HG02610 (cell line): ENCODE data around the gene OGT.
"Not testable (repeated sequence)": the region's sequence is repeated elsewhere in the genome, so short reads cannot be mapped to it uniquely, and the experiment has no call there.

Experiments
- ATAC-seq: cut with Tn5 transposase; IDR thresholded peaks from one replicate; pipeline ENCODE4 v1.9.1; 2021; ENCODE audit warnings: mild to moderate bottlenecking, moderate library complexity; ENCODE audit not compliant: unreplicated experiment

Gene OGT

GRCh38 chrX:71579990-71580380, 47.1 kb downstream of the OGT start:
- ATAC-seq: no peak

DNA sequence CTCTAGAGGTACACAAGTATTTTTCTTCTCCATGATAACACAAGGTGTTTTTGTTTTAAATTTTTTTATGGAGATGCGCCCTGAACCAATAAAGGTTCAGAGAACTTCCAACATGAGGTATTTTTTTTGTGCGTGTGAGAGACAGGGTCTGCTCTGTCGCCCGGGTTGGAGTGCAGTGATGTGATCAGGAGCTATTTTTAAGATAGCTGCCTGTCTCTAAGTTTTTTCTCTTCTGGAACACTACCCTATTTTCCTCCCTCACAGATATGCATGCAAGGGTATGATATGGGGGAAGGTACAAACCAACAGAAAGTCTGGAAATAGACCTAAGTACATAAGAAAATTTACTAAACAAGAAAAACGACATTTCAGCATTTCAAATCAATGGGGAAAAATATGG, 48.3 kb downstream of the OGT start:
- no peak for ATAC-seq

- ATAC-seq: no peak
These were observed 54.0 kb downstream of the OGT start for GRCh38 chrX:71586929-71587328.

GRCh38 chrX:71593210-71593609, 60.3 kb downstream of the OGT start:
- ATAC-seq: not testable (repeated sequence)

DNA sequence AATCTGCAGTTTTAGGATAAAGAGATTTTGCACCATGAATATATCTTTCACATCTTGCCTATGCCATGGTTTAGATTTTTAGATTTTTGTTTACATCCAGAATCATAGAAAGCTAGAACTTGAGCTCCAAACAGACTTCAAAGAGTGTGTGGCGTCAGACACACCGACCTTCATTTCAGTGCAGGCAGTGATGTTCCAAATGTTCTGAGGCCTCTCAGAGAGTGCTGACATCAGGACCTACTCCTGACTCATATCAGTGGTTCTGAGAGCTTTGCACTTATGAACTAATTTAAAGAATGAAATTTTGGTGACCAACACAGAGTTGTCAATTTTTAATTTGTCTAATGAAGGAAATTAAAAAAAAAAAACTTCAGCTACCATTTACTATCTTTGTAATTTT, 67.1 kb downstream of the OGT start:
- no peak for ATAC-seq

DNA sequence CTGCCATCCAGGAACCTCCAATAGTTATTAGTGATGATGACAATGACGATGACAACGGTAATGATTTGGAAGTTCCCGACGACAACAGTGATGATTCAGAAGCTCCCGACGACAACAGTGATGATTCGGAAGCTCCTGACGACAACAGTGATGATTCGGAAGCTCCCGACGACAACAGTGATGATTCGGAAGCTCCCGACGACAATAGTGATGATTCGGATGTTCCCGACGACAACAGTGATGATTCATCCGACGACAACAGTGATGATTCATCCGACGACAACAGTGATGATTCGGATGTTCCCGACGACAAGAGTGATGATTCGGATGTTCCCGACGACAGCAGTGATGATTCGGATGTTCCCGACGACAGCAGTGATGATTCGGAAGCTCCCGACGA, 70.7 kb downstream of the OGT start:
- no peak for ATAC-seq

DNA sequence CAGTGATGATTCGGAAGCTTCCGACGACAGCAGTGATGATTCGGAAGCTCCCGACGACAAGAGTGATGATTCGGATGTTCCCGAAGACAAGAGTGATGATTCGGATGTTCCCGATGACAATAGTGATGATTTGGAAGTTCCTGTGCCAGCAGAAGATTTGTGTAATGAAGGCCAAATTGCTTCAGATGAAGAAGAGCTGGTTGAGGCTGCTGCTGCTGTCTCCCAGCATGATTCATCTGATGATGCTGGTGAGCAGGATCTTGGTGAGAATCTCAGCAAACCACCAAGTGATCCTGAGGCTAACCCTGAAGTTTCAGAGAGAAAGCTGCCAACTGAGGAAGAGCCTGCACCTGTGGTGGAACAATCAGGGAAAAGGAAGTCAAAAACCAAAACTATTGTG, 71.2 kb downstream of the OGT start:
- ATAC-seq: no peak

DNA sequence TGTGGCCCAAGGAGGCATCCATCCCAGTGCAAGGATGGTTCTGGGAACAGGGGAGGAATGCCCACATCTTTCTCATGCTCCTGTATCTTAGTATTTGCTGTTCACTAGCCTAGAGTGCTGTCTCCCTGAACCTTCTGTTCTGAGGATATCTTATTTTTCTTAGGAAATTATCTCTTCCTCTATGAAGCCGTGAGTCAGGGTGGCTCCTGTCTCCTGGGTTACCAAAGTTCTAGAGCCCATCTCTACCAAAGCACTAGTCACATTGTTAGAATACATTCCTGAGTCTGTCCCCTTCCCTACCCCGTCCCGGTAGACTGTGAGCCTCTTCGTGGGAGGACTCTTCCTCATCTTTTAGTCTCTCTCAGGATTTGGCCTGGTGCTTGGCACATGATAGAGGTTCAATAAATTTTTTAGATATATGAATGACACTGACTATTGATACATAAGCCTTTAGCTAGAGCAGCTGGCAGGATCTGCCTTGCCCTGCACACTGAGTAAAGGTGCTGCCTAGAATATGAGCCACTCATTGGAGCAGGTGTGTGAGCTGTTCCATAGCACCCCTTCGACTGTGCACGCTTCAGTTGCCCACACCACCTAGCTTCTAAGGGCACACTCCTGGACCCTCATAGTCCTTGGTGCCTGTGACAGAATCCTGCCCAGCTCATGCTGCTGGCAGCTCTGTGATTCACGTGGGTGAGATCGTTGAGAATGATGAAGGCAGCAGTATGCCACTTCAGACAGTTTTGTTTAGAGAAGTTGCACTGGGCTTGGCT, 72.1 kb downstream of the OGT start:
- no peak for ATAC-seq

DNA sequence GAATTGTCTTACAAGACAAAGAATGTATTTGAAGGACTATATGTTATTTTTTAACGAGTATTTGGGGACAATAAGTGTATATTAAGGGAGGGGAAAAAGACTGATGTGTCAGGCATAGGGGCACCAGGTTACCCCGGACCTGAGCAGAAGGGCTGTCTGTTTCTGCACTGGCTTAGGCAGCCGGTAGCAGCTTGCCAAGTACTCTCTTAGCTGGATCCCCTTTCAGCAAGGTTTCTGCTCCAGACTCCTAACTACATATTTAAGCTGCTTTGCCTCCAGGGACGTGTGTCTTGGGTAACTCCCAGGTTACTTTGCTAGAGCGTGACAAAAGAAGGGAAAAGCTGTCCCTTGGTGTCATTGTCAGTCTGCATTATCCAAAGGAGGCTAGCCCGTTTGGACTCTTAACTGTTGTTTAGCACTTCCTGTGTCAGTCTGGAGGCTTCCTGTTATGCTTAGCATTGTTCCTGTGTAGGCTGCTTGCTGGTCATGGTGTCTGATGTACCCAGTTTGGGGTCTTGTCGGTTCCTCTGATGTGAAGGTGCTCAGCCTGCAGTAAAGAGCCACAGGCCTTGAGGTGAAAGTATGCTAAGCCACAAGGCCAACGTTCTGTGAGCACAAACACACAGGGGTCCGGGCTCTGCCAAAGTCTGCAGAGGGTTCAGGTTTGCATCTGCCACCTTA, 73.8 kb downstream of the OGT start:
- no peak for ATAC-seq

DNA sequence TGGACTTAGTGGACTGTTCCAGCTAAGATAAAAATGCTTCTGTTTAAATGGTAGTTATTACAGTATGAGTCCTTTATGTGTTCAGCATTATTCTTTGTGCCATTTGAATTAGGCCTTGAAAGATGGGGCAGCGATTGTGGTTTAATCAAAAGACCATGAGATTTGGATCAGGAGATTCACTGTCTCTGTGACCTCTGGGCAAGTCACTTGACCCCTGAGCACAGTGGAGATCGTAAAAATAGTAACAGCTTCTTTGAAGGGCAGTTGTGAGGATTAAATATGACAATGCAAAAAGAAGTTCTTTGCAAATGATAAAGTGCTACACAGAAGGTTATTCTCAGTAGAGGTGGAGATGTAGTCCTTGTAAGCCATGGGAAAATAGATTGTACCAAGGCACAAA, 74.6 kb downstream of the OGT start:
- no peak for ATAC-seq

GRCh38 chrX:71609095-71609750, 76.3 kb downstream of the OGT start:
- ATAC-seq: no peak

GRCh38 chrX:71611736-71612135, 78.8 kb downstream of the OGT start:
- not testable (repeated sequence) for ATAC-seq

GRCh38 chrX:71612256-71612655, 79.4 kb downstream of the OGT start:
- no peak for ATAC-seq

GRCh38 chrX:71615056-71615455, 82.2 kb downstream of the OGT start:
- ATAC-seq: no peak

- peak; percentile 37 for ATAC-seq
These were observed 83.0 kb downstream of the OGT start for GRCh38 chrX:71615954-71616353.

GRCh38 chrX:71616672-71617529, 84.0 kb downstream of the OGT start:
- no peak for ATAC-seq

GRCh38 chrX:71617742-71618141, 84.8 kb downstream of the OGT start:
- no peak for ATAC-seq

GRCh38 chrX:71618303-71618721, 85.4 kb downstream of the OGT start, which contains the start of gene CXCR3:
Gene CXCR3, minus strand, starts transcription at chrX:71618511. Its CDS starts 62 bp downstream, at chrX:71618449.
- peak; percentile 65 for ATAC-seq

DNA sequence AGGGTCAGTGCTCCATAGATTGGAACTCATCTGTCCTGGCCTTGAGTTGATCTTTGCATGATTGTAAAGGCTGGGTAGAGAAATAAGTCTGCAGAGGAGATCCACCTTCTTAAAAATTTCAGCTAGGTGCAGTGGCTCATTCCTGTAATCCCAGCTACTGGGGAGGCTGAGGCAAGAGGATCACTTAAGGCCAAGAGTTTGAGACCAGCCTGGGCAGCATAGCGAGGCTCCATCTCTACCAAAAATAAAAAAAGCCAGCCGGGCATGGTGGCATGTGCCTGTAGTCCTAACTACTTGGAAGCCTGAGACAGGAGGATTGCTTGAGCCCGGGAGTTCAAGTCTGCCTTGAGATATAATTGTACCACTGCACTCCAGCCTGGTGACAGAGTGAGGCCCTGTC, 85.9 kb downstream of the OGT start:
- no peak for ATAC-seq

- peak; percentile 24 for ATAC-seq
These were observed 86.3 kb downstream of the OGT start for GRCh38 chrX:71619193-71619592.

DNA sequence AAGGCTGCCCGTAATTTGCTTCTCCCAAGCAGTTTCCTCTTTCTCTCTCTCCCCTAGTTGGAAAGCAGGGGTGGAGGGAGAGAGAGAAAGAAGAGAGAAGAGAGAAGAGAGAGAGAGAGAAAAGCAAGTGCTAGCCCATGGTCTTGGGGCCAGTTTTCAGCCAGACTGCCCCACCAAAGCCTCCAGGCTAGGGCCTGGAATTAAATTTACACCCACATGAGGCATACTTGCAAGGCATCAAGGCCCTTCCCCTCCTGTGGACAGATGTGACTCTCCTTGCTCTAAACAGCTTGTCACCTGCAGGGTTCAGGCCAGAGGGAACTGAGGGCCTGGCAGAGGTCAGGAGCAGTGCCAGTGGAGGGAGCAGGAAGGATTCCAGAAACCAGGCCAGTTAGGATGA, 87.1 kb downstream of the OGT start:
- ATAC-seq: no peak
